Subcutaneous adipose tissue (tissue), 4 donors: ENCODE data around the gene ISOC2. TPM values are rescaled to one million over a fixed set of nuclear protein-coding genes. Genes with fewer than 3 reads are reported as not detected.

ENCODE experiments used
- total RNA-seq, 4 donors: library from RNA; depleted of rRNA; stranded (reverse); fragments of >200 nt; gene quantifications; one replicate each; pipeline ENCODE4 v1.1.0, GENCODE V29; 2016
- TF ChIP-seq, protein P1 (sequence below): fragments of 450-650 bp; IDR thresholded peaks from one replicate; pipeline ENCODE4 v1.5.1; 2016; ENCODE audit warnings: low read depth, mild to moderate bottlenecking, control low read depth, antibody characterized with exemption, moderate library complexity

ISOC2 gene
- total RNA-seq, 4 donors from 2014 or later: 38.2 to 62.4 (median 45.7) TPM

DNA sequence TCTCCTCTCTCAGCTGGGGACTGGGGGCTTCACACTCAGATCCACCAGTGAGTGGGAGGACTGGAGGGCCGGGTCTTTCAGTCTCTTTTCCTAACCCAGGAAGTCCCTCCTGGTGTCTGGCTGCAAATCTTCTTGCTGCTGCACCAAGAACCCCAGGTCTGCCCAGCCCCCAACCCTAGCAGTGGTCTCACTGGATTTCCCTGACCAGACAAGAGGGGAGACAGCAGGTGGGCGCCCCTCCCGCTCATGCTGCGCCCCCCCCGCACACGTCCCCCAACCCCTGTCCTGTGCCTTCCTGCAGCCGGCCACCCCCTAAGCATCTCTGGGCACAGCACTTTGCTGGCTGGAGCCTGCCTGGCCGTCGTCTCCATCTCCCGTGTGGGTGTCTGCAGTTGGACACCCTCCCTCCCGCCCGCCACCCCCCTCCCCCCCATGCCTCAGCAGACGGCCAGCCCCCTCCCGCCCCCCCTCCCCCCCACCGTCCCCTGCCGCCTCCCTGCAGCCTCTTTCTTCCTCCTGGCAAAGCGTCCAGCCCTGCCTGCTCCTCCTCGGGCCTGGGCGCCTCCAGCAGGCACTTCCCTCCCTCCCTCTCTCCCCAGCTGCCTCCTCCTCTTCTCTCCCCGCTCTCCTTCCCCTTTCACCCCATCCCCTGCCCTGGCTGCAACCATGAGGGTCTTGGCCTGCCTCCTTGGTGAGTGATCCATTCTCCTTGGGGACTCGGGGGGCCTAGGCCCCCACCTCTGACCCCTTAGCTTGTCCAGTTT, 26.7 kb upstream of the ISOC2 start, which contains the start of gene SSC5D:
TSS of gene SSC5D (plus strand) at position 513 of the 764 bp plus-strand sequence. CDS start at position 667, 154 bp downstream.
- TF ChIP-seq, protein P1, sequence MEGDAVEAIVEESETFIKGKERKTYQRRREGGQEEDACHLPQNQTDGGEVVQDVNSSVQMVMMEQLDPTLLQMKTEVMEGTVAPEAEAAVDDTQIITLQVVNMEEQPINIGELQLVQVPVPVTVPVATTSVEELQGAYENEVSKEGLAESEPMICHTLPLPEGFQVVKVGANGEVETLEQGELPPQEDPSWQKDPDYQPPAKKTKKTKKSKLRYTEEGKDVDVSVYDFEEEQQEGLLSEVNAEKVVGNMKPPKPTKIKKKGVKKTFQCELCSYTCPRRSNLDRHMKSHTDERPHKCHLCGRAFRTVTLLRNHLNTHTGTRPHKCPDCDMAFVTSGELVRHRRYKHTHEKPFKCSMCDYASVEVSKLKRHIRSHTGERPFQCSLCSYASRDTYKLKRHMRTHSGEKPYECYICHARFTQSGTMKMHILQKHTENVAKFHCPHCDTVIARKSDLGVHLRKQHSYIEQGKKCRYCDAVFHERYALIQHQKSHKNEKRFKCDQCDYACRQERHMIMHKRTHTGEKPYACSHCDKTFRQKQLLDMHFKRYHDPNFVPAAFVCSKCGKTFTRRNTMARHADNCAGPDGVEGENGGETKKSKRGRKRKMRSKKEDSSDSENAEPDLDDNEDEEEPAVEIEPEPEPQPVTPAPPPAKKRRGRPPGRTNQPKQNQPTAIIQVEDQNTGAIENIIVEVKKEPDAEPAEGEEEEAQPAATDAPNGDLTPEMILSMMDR: no peak

DNA sequence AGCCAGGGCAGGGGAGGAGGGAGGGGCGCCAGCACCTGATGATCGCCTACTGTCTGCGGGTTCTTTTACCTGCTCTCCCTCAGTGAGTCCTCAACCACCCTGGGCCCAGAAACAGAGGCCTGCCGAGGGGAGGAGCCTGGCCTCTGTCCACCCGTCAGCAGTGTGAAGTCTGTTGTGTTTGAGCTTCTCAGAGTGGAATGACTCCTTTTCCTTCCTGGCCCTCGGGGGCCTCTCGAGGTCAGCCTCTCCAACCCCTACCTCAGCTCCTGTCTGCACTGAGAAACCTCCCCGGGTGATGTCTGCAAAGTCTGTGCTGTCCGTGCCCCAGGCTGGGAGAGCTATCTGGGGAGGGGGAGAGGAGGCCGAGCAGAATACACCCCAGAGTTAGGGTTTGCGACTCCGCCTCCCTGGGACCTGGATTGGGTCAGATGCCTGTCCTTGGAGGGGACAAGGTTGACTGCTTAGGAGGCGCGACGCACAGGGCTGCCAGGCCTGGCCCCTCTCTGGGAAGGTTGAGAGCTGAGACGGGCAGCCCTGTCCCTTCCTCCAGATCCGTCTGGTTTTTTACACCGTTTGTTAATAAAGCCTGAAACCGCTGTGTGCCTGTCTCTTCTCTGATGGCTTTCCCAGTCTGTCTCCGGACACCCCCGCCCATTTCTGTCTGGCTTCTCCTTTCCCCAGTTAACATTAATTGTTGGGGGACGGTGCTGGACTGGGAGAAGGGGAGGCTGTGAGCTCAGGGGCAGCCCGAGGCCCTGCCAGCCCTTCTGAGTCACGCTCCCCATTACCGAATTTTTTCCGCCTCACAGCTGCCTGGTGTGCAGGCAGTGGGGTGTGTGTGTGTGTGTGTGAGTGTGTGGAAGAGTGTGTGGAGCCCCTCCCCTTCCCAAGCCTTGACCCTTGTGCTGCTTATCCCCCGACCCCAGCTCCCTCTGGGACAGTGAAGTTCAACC, 25.8 kb upstream of the ISOC2 start:
- TF ChIP-seq, protein P1: no peak

DNA sequence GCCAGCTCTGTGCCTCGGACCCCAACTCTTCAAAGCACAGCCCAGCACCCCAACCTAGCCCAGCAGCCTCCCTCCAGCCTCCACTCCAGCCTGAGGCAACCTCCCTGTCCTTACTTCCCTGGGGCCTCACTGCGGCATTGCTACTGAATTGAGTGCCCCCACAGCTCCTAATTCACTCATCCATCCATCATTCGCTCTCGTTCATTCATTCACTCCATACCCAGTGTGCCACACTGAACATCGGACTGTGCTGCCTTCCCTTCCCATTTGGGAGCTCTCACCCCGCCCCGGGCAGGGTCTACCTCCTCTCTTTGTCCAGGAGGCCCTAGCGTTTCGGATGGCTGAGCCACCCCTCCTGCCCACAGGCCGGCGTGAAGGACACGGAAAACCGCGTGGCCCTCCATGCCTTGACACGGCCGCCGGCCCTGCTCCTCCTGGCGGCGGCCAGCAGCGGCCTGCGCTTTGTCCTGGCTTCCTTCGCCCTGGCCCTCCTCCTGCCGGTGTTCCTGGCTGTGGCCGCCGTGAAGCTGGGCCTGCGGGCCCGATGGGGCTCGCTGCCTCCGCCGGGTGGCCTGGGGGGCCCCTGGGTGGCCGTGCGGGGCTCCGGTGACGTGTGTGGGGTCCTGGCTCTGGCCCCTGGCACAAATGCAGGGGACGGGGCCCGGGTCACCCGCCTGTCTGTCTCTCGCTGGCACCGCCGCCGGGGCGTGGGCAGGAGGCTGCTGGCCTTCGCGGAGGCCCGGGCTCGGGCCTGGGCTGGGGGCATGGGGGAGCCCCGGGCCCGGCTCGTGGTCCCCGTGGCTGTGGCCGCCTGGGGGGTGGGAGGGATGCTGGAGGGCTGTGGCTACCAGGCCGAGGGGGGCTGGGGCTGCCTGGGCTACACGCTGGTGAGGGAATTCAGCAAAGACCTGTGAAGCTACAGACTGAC, 24.9 kb upstream of the ISOC2 start:
- TF ChIP-seq, protein P1: no peak

- TF ChIP-seq, protein P1: no peak
Observed at GRCh38 chr19:55485439-55486011, 24.1 kb upstream of the ISOC2 start.

- TF ChIP-seq, protein P1: no peak
Observed at GRCh38 chr19:55484593-55485438, 23.4 kb upstream of the ISOC2 start, which contains the start of gene NAT14. NAT14 (plus strand) TSS chr19:55485188; CDS start chr19:55485709, 521 bp downstream.
